ENCODE data around the gene MCM7.
A peak's percentile ranks its signal among the peaks of the same experiment; 100 is the strongest.

Gene MCM7

GRCh38 chr7:100102950-100103840 lies 2.0 kb upstream of the MCM7 start:
- Histone ChIP-seq H3F3A (ENCODE audit: low read depth) (no peaks in the 10 kb centered on the region), H3K9me3 (ENCODE audit: insufficient read depth, low read depth, low read length) (no peaks in the 10 kb centered on the region), H3K9me2 (replicated peaks; ENCODE audit: low read depth, low read length) (no peaks in the 10 kb centered on the region), H3K27me3 (ENCODE audit: insufficient read depth, low read length, poor library complexity, severe bottlenecking) (peaks cover 9% of the 10 kb centered on the region), H4K20me1 (ENCODE audit: insufficient read depth, low read length, poor library complexity, severe bottlenecking) (peaks cover 27% of the 10 kb centered on the region), H3K4me1 (ENCODE audit: insufficient read depth, low read length, poor library complexity, severe bottlenecking) (peaks cover 25% of the 10 kb centered on the region), H3K79me2 (ENCODE audit: insufficient read depth, low read length) (peaks cover 46% of the 10 kb centered on the region), H3K4me2 (ENCODE audit: low read depth, low read length, poor library complexity, severe bottlenecking) (peak overlapping the region; percentile 98), H2AFZ (ENCODE audit: low read length) (no peak overlapping the region), H3K9ac (ENCODE audit: low read depth, low read length, poor library complexity, severe bottlenecking) (peak overlapping the region; percentile 100), H3K4me3 (ENCODE audit: low read length, poor library complexity, severe bottlenecking) (peak overlapping the region; percentile 98), H3K36me3 (ENCODE audit: insufficient read depth, low read length) (peaks cover 36% of the 10 kb centered on the region)
- TF ChIP-seq EZH2phosphoT487 (IDR thresholded peaks at IDR 0.05; ENCODE audit: borderline replicate concordance), result no peak

- Histone ChIP-seq H3K4me1 (ENCODE audit: insufficient read depth, low read length, poor library complexity, severe bottlenecking) (peaks cover 31% of the 10 kb centered on the region), H3K36me3 (ENCODE audit: insufficient read depth, low read length) (peaks cover 47% of the 10 kb centered on the region), H3F3A (ENCODE audit: low read depth) (no peaks in the 10 kb centered on the region), H3K9me2 (replicated peaks; ENCODE audit: low read depth, low read length) (no peaks in the 10 kb centered on the region), H3K4me2 (ENCODE audit: low read depth, low read length, poor library complexity, severe bottlenecking) (peak overlapping the region; percentile 90), H3K9ac (ENCODE audit: low read depth, low read length, poor library complexity, severe bottlenecking) (peak overlapping the region; percentile 100), H3K79me2 (ENCODE audit: insufficient read depth, low read length) (peaks cover 71% of the 10 kb centered on the region), H4K20me1 (ENCODE audit: insufficient read depth, low read length, poor library complexity, severe bottlenecking) (peaks cover 50% of the 10 kb centered on the region), H3K27me3 (ENCODE audit: insufficient read depth, low read length, poor library complexity, severe bottlenecking) (peaks cover 9% of the 10 kb centered on the region), H3K4me3 (ENCODE audit: low read length, poor library complexity, severe bottlenecking) (peak overlapping the region; percentile 98), H2AFZ (ENCODE audit: low read length) (peak overlapping the region; percentile 58), H3K9me3 (ENCODE audit: insufficient read depth, low read depth, low read length) (no peaks in the 10 kb centered on the region)
- TF ChIP-seq CTCF (conservative IDR thresholded peaks at IDR 0.05; ENCODE audit: low read length), result no peak
Observed at GRCh38 chr7:100100420-100101015, 679 bp downstream of the MCM7 start.

- H3K4me2 ChIP-seq (ENCODE audit: low read depth, low read length, poor library complexity, severe bottlenecking), result peak overlapping the region; percentile 90
- H3K79me2 ChIP-seq (ENCODE audit: insufficient read depth, low read length), result peaks cover 82% of the 10 kb centered on the region
- H3K36me3 ChIP-seq (ENCODE audit: insufficient read depth, low read length), result peaks cover 58% of the 10 kb centered on the region
- no peaks in the 10 kb centered on the region for H3K9me3 ChIP-seq (ENCODE audit: insufficient read depth, low read depth, low read length)
- H3K4me3 ChIP-seq (ENCODE audit: low read length, poor library complexity, severe bottlenecking), result peak overlapping the region; percentile 98
- H4K20me1 ChIP-seq (ENCODE audit: insufficient read depth, low read length, poor library complexity, severe bottlenecking), result peaks cover 60% of the 10 kb centered on the region
- TF ChIP-seq CTCF (conservative IDR thresholded peaks at IDR 0.05; ENCODE audit: low read length) (no peak), EZH2phosphoT487 (IDR thresholded peaks at IDR 0.05; ENCODE audit: borderline replicate concordance) (no peak)
- peaks cover 9% of the 10 kb centered on the region for H3K27me3 ChIP-seq (ENCODE audit: insufficient read depth, low read length, poor library complexity, severe bottlenecking)
- H2AFZ ChIP-seq (ENCODE audit: low read length), result no peak overlapping the region
- H3K9me2 ChIP-seq (replicated peaks; ENCODE audit: low read depth, low read length), result no peaks in the 10 kb centered on the region
- H3K4me1 ChIP-seq (ENCODE audit: insufficient read depth, low read length, poor library complexity, severe bottlenecking), result peaks cover 31% of the 10 kb centered on the region
- H3K9ac ChIP-seq (ENCODE audit: low read depth, low read length, poor library complexity, severe bottlenecking), result peak overlapping the region; percentile 100
- H3F3A ChIP-seq (ENCODE audit: low read depth), result 0 out of 2 replicates have a peak, but pooled peaks cover 2% of the 10 kb centered on the region
Observed at GRCh38 chr7:100099452-100099851, 1.7 kb downstream of the MCM7 start.
